Activated CD4-positive, alpha-beta memory T cell treated with anti-CD3 and anti-CD28 coated beads, Interleukin-2, amount 10 ng/mL, durations not matched to agents 7 days and 5 days (primary cell): ENCODE results near the gene SMTN. TPM values are rescaled to one million over a fixed set of nuclear protein-coding genes. Genes with fewer than 3 reads are reported as not detected.
A peak's percentile ranks its signal among the peaks of the same experiment; 100 is the strongest.

ENCODE experiments used
- CTCF ChIA-PET: fragments of 350-600 bp; sonication (Branson Sonifier 250); formaldehyde crosslinking; loops from one replicate; lab custom pipeline; 2021; ENCODE audit warnings: antibody characterized with exemption, inconsistent platforms; lab: Charles Lee
- POLR2A ChIA-PET: fragments of 350-600 bp; sonication (Branson Sonifier 250); formaldehyde crosslinking; loops from one replicate; lab custom pipeline; 2021; ENCODE audit warnings: antibody characterized with exemption; lab: Charles Lee
- DNase-seq: peaks from one replicate; pipeline ENCODE4 v3.0.0-alpha.2; 2020
- H3K27ac Mint-ChIP-seq: one replicate; pipeline ENCODE4 v1.8.0; 2021; ENCODE audit warnings: mild to moderate bottlenecking, mixed read lengths
- H3K27me3 Mint-ChIP-seq: one replicate; pipeline ENCODE4 v1.8.0; 2021; ENCODE audit warnings: mixed read lengths
- H3K36me3 Mint-ChIP-seq: one replicate; pipeline ENCODE4 v1.8.0; 2021; ENCODE audit warnings: low read depth, mixed read lengths
- H3K4me1 Mint-ChIP-seq: one replicate; pipeline ENCODE4 v1.8.0; 2021; ENCODE audit warnings: mixed read lengths
- H3K4me3 Mint-ChIP-seq: one replicate; pipeline ENCODE4 v1.8.0; 2021; ENCODE audit warnings: mild to moderate bottlenecking, mixed read lengths
- H3K9me3 Mint-ChIP-seq: one replicate; pipeline ENCODE4 v1.8.0; 2021; ENCODE audit warnings: mixed read lengths
- total RNA-seq, 2 experiments: library from RNA; stranded (reverse); gene quantifications; one replicate each; pipeline ENCODE4 v1.2.3, GENCODE V29; 2021

SMTN gene
- total RNA-seq, 2 experiments from 2014 or later, result 36.4 to 41.4 TPM

DNA sequence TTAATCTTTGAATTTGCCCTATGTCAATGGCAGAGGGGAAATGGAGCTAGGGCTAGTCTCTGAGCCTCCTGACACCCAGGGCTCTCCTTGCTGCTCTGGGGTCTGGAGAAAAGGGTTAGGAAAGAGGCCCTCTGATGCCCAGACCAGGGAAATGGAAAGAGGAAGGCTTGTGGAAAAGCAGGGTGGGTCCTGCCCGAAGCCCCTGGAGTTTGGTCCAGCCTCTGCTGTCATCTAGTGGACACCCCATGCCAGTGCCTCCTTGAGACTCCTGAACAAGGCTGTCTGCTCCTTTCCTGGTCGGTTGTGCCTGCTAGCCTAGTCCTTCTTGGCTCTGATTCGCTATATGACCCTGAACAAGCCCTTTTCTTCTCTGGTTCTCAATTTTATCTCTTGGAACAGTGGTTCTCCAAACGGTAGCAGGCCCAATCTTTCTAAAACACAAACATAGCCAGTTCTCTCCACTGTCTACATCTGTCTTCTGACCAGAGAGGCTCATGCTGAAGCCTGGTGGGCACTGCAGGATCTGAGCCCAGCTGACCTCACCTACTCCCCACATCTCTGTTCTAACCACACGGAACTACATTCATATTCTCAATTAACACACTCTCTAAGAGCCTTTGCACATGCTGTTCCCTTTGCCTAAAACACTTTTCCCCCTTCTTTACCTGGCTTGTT, 68.0 kb downstream of the SMTN start:
- CTCF ChIA-PET, result interaction anchor here (0.8 to 2.2 kb wide), 3 partner anchors 11 to 124 kb away, joined by 3 to 9 read pairs (median 5); partner anchors contain the start of genes RNF185 and SELENOM
- POLR2A ChIA-PET, result no interaction called here
- Mint-ChIP-seq H3K9me3 (no peaks in the 10 kb centered on the region), H3K36me3 (no peaks in the 10 kb centered on the region), H3K27ac (no peak overlapping the region), H3K4me3 (no peak overlapping the region), H3K27me3 (peaks cover 6% of the 10 kb centered on the region), H3K4me1 (peaks cover 5% of the 10 kb centered on the region)
- peak; percentile 36 for DNase-seq

DNA sequence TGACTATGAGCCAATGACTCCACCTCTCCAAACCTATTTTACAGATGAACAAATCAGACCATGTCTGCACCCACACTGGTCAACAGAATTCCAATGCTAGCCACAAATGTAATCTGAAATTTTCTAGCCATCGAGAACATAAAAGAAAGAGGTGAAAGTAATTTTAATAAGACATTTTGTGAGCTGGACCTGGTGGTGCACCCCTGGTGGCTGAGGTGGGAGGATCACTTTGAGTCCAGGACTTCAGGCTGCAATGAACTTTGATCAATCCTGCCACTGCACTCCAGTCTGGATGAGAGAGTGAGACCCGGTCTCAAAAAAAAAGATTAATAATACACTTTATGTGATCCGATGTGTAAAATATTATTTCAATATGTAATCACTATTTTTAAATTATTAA, 69.5 kb downstream of the SMTN start:
- H3K27ac Mint-ChIP-seq, result no peak overlapping the region
- H3K9me3 Mint-ChIP-seq, result no peaks in the 10 kb centered on the region
- H3K27me3 Mint-ChIP-seq, result peaks cover 6% of the 10 kb centered on the region
- H3K36me3 Mint-ChIP-seq, result no peaks in the 10 kb centered on the region
- ChIA-PET POLR2A (no interaction called here), CTCF (interaction anchor here (0.6 to 2.2 kb wide), 3 partner anchors 10 to 143 kb away, joined by 3 to 9 read pairs (median 4); partner anchors contain the start of genes LIMK2 and RNF185)
- H3K4me1 Mint-ChIP-seq, result no peaks in the 10 kb centered on the region
- H3K4me3 Mint-ChIP-seq, result no peak overlapping the region
- DNase-seq, result no peak

DNA sequence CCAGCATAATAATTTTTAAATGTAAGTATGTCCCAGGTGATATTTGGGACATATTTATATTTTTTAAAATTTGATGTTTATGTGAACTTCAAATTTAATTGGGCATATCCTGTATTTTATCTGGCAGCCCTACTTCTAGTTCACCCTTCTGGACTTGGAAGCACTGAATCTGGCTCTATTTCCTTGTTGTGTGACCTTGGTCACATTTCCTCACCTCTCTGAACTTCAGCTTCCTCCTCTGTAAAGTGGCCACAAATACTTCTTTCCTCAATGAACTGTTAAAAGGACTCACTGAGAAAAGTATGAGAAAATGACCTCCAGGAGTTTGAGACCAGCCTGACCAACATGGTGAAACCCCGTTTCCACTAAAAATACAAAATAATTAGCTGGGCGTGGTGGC, 70.8 kb downstream of the SMTN start:
- H3K36me3 Mint-ChIP-seq, result no peaks in the 10 kb centered on the region
- no peaks in the 10 kb centered on the region for H3K4me1 Mint-ChIP-seq
- no peaks in the 10 kb centered on the region for H3K9me3 Mint-ChIP-seq
- CTCF ChIA-PET, result no interaction called here
- H3K4me3 Mint-ChIP-seq, result no peak overlapping the region
- no peak overlapping the region for H3K27ac Mint-ChIP-seq
- peaks cover 3% of the 10 kb centered on the region for H3K27me3 Mint-ChIP-seq
- POLR2A ChIA-PET, result no interaction called here
- DNase-seq, result no peak

DNA sequence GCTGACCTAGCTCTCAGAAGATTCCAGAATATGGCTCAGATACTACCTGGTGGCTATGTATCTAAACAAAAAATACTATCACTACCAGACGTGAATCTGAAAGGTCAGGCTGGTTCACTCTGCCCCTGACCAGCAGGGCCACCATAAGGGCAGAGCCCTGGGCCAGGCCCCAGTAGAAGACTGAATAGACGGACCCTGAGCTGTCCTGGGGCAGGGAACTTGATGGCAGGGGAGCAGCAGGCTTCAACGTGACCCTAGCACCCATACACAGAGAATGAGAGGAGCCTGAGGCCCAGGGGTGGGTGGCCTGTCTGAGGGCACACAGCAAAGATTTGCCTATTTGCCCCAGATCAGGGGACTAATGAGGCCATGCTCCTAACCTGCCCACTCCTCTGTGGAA, 72.2 kb downstream of the SMTN start:
- no peaks in the 10 kb centered on the region for H3K4me1 Mint-ChIP-seq
- CTCF ChIA-PET, result no interaction called here
- POLR2A ChIA-PET, result no interaction called here

More for the DNA sequence above, 72.2 kb downstream of the SMTN start:
- H3K4me3 Mint-ChIP-seq, result no peak overlapping the region
- peaks cover 2% of the 10 kb centered on the region for H3K27me3 Mint-ChIP-seq
- H3K36me3 Mint-ChIP-seq, result no peaks in the 10 kb centered on the region
- no peak overlapping the region for H3K27ac Mint-ChIP-seq
- DNase-seq, result no peak
- H3K9me3 Mint-ChIP-seq, result no peaks in the 10 kb centered on the region

Other genes with a start within 250 kb of the SMTN start
- gene MORC2, start 112.5 kb upstream of the SMTN start, total RNA-seq, result 10 to 100 TPM; 39.7 to 40.2 TPM
- gene TUG1, start 112.1 kb upstream of the SMTN start, total RNA-seq, result 10 to 100 TPM; 71.2 to 72.5 TPM
- gene SELENOM, start 26.2 kb downstream of the SMTN start, total RNA-seq, result 1 to 10 TPM; 2.3 to 2.4 TPM
- gene INPP5J, start 41.6 kb downstream of the SMTN start, total RNA-seq, result not detected
- not detected for gene PLA2G3, start 59.2 kb downstream of the SMTN start, total RNA-seq
- 10 to 100 TPM; 21.4 to 21.7 TPM for gene RNF185, start 78.9 kb downstream of the SMTN start, total RNA-seq
- gene LIMK2, start 131.0 kb downstream of the SMTN start, total RNA-seq, result 10 to 100 TPM; 44.0 to 46.4 TPM
- 10 to 100 TPM; 56.4 to 57.8 TPM for gene PIK3IP1, start 211.2 kb downstream of the SMTN start, total RNA-seq